ENCODE measurements around the gene MFNG. TPM values are rescaled to one million over a fixed set of nuclear protein-coding genes. Genes with fewer than 3 reads are reported as not detected.

MFNG gene
- total and polyA plus RNA-seq, 2 donors (not counting 1 experiment from before 2014, with no cell fraction given) = 95.9 to 125 TPM

- WGBS (ENCODE audit: insufficient coverage) = 92% methylated on average over 2 of the region's 10 CpGs
Observed at GRCh38 chr22:37525073-37525745, 39.0 kb upstream of the MFNG start.

More at GRCh38 chr22:37525073-37525745, 39.0 kb upstream of the MFNG start:
- Histone ChIP-seq H3K79me2 (ENCODE audit: control insufficient read depth, insufficient read depth, low read length) (no peaks in the 10 kb centered on the region), H4K20me1 (ENCODE audit: control insufficient read depth, insufficient read depth, low read length, poor library complexity, severe bottlenecking) (no peaks in the 10 kb centered on the region), H3K27me3 (replicated peaks in 1 of 4; ENCODE audit: control extremely low read depth in 1 of 4, control insufficient read depth in 3 of 4, insufficient read depth in 4 of 4, low read length in 3 of 4) (peaks cover 0 to 29% (median 8%) of the 10 kb centered on the region in 4 experiments), H3K27ac (ENCODE audit: low read length in 2 of 2) (no peak overlapping the region), H3K4me2 (replicated peaks; ENCODE audit: low read depth, low read length, poor library complexity, severe bottlenecking) (no peak overlapping the region), H3K4me1 (ENCODE audit: control insufficient read depth in 2 of 2, insufficient read depth in 2 of 2, low read length in 2 of 2) (no peaks in the 10 kb centered on the region), H2AFZ (ENCODE audit: insufficient read depth, low read depth, low read length, poor library complexity, severe bottlenecking) (no peak overlapping the region), H3K36me3 (replicated peaks in 1 of 2; ENCODE audit: control extremely low read depth in 1 of 2, control insufficient read depth in 1 of 2, extremely low read depth in 1 of 2, insufficient read depth in 2 of 2, low read length in 1 of 2) (no peaks in the 10 kb centered on the region), H3K4me3 (ENCODE audit: control extremely low read depth in 1 of 5, extremely low read depth in 1 of 5, insufficient read depth in 1 of 5, low read depth in 2 of 5, low read length in 4 of 5) (no peak overlapping the region), H3K9ac (ENCODE audit: low read length) (no peak overlapping the region), H3K9me3 (ENCODE audit: control extremely low read depth in 1 of 3, control insufficient read depth in 2 of 3, insufficient read depth in 1 of 3, low read length in 2 of 3) (no peaks in the 10 kb centered on the region)
- Mint-ChIP-seq H3K27me3 (peaks cover 52% of the 10 kb centered on the region), H3K27ac (no peak overlapping the region), H3K9me3 (ENCODE audit: insufficient read depth) (no peaks in the 10 kb centered on the region), H3K4me3 (no peak overlapping the region), H3K4me1 (no peaks in the 10 kb centered on the region)
- ATAC-seq (ENCODE audit: low read depth) = no peak
- POLR2A ChIA-PET = no interaction called here
- TF ChIP-seq EZH2 (IDR thresholded peaks at IDR 0.05; ENCODE audit: borderline replicate concordance, insufficient read depth, low read depth, low read length, poor library complexity, severe bottlenecking) = no peak
- no peak for TF ChIP-seq CTCF (IDR thresholded peaks at IDR 0.05)
- CTCF ChIA-PET = no interaction called here
- DNase-seq = no peak
- intact Hi-C loops (cut with micrococcal nuclease) = no loop called here

Measured in B cell (primary cell).